K562 (cell line): ENCODE data around the gene PIP5K1B. TPM values are rescaled to one million over a fixed set of nuclear protein-coding genes. Genes with fewer than 3 reads are reported as not detected.

ENCODE experiments used
- CEBPZ ChIP-seq: fragments of 150-350 bp; IDR thresholded peaks from 2 replicates; pipeline ENCODE4 v1.6.1; 2014; ENCODE audit warnings: low read depth, mild to moderate bottlenecking, low read length, borderline replicate concordance
- E2F1 ChIP-seq: sonication (generic); formaldehyde crosslinking; IDR thresholded peaks from 2 replicates; pipeline ENCODE4 v1.8.1; 2023; ENCODE audit warnings: mild to moderate bottlenecking, missing genetic modification reagents, moderate library complexity
- E2F5 ChIP-seq: sonication (generic); formaldehyde crosslinking; IDR thresholded peaks from 2 replicates; pipeline ENCODE4 v1.8.0; 2022; ENCODE audit warnings: mild to moderate bottlenecking, missing genetic modification reagents
- EGR1 ChIP-seq: fragments of 450-650 bp; conservative IDR thresholded peaks from 2 replicates; pipeline ENCODE4 v1.6.1; 2017; ENCODE audit warnings: mild to moderate bottlenecking
- ELF2 ChIP-seq: fragments of 250-450 bp; sonication (Bioruptor Pico); IDR thresholded peaks from 2 replicates; pipeline ENCODE4 v1.5.0; 2021; ENCODE audit warnings: mild to moderate bottlenecking
- GABPB1 ChIP-seq: sonication (generic); formaldehyde crosslinking; IDR thresholded peaks from 2 replicates; pipeline ENCODE4 v1.8.0; 2022; ENCODE audit warnings: mild to moderate bottlenecking, missing genetic modification reagents
- HMG20A ChIP-seq: fragments of 450-650 bp; formaldehyde crosslinking; conservative IDR thresholded peaks from 2 replicates; pipeline ENCODE4 v1.4.0; 2020; ENCODE audit warnings: mild to moderate bottlenecking, mixed read lengths
- MTA2 ChIP-seq: fragments of 450-650 bp; IDR thresholded peaks from 2 replicates; pipeline ENCODE4 v1.6.1; 2016; ENCODE audit warnings: low read depth
- PYGO2 ChIP-seq: fragments of 450-650 bp; IDR thresholded peaks from 2 replicates; pipeline ENCODE4 v1.6.1; 2016; ENCODE audit warnings: mild to moderate bottlenecking, missing genetic modification characterization, moderate library complexity, missing compliant biosample characterization
- RFX7 ChIP-seq: fragments of 250-450 bp; sonication (Bioruptor Pico); IDR thresholded peaks from 2 replicates; pipeline ENCODE4 v1.5.1; 2021; ENCODE audit warnings: mild to moderate bottlenecking
- TAF15 ChIP-seq: fragments of 200-400 bp; formaldehyde crosslinking; IDR thresholded peaks from 2 replicates; pipeline ENCODE4 v1.6.1; 2017; ENCODE audit warnings: mild to moderate bottlenecking, low read depth, low read length, moderate library complexity
- TCF3 ChIP-seq: sonication (generic); formaldehyde crosslinking; IDR thresholded peaks from 2 replicates; pipeline ENCODE4 v1.4.0; 2020; ENCODE audit warnings: mild to moderate bottlenecking, missing genetic modification reagents
- TFE3 ChIP-seq: fragments of 450-650 bp; formaldehyde crosslinking; IDR thresholded peaks from 2 replicates; pipeline ENCODE4 v1.4.0; 2020; ENCODE audit warnings: mild to moderate bottlenecking, mixed read lengths
- THAP7 ChIP-seq: fragments of 250-450 bp; sonication (Bioruptor Pico); IDR thresholded peaks from 2 replicates; pipeline ENCODE4 v1.5.0; 2021
- ZNF592 ChIP-seq: fragments of 450-650 bp; IDR thresholded peaks from 2 replicates; pipeline ENCODE4 v1.6.1; 2017; ENCODE audit warnings: antibody characterized with exemption, mild to moderate bottlenecking
- polyA plus RNA-seq, 8 experiments: library from polyadenylated mRNA; depleted of rRNA in 4 of 8; stranded (reverse) in 5 of 8; unstranded in 3 of 8; fragments of >200 nt; fragmentation: Nextera tagmentation in 2 of 8; fragmentation: Illumina TruSeq in 1 of 8; extraction: Ambion mirVana in 2 of 8; extraction: Trizol in 1 of 8; gene quantifications; 2 replicates each; pipeline versions ENCODE4 v1.2.1 to v1.2.3, GENCODE V29; 2011 to 2014; ENCODE audit warnings: inconsistent platforms in 1 of 8, missing spikeins in 1 of 8
- total RNA-seq, 7 experiments: library from RNA; depleted of rRNA in 6 of 7; stranded (reverse); fragments of >200 nt in 6 of 7; fragmentation: Illumina TruSeq in 2 of 7; extraction: Trizol in 2 of 7; gene quantifications; 2 replicates each; pipeline versions ENCODE4 v1.2.1 to v1.2.3, GENCODE V29; 2011 to 2021; ENCODE audit warnings: low replicate concordance in 1 of 7

Gene PIP5K1B
- total and polyA plus RNA-seq, 9 of the 15 experiments (the other 6 are each of a cell fraction or from before 2014, with no cell fraction given), result 3.1 to 12.9 (median 7.4) TPM

GRCh38 chr9:68779558-68780379 is 74.7 kb downstream of the PIP5K1B start (continued):
- no peak for TF ChIP-seq E2F1 (CRISPR knock-in tag)
- no peak for TF ChIP-seq E2F5 (CRISPR knock-in tag)
- TF ChIP-seq HMG20A (CRISPR knock-in tag), result no peak
- no peak; the same call in 1 of the 2 replicates for TF ChIP-seq ELF2 (CRISPR knock-in tag)
- TF ChIP-seq MTA2, result no peak
- TF ChIP-seq ZNF592, result no peak; the same call in 1 of the 2 replicates
- TF ChIP-seq THAP7, result no peak
- no peak for TF ChIP-seq TCF3 (CRISPR knock-in tag)
- TF ChIP-seq PYGO2 (tag), result no peak
- TF ChIP-seq RFX7 (CRISPR knock-in tag), result no peak
- no peak for TF ChIP-seq TAF15
- peak; percentile 41 for TF ChIP-seq EGR1
- TF ChIP-seq CEBPZ, result no peak
- TF ChIP-seq TFE3 (CRISPR knock-in tag), result no peak
- TF ChIP-seq GABPB1 (CRISPR knock-in tag), result peak; percentile 54; the same call in 1 of the 2 replicates
